HG02642 (cell line): ENCODE data around the gene PROX1.

Source experiments
- ATAC-seq: cut with Tn5 transposase; IDR thresholded peaks from one replicate; pipeline ENCODE4 v1.9.1; 2021; ENCODE audit warnings: mild to moderate bottlenecking; ENCODE audit not compliant: unreplicated experiment, poor library complexity

Gene PROX1

DNA sequence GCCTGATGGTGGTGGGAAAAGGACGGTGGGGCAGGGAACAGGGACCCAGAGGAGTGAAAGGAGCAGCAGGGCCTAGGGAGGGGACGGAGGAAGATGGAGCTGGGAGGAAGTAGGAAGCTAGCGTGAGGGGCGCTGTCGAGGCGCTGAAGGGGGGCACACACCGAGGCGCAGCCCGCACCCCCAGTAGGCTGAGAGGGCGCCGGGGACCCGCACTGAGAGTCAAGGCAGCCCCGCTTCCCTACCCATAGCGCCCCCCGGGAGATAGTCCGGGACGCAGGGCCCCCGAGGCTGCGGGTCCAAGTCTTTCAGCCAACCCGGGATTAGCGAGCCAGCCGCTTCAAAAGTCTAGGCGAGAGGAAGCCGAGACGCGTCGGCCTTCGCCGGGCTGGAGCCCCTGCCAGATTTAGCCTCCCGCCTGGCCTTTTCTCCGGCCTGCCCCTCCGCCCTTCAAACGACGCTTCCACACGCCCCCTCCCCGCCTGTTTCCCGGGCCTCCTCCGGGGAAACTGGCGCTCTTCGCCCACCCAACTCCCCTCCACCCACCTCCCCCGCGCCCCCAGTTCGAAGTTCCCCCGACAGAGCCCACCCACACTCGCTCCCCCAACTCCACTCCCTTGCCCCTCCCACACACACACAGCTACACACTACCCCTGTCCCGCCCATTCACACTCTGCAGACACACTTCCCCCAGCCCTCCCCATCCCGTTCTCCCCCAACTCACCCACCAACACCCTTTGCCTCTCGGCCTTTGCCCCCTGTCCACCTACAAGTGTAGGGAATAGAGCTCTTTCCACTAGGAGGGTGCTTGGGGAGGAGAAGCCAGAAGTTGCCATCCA, 7.8 kb upstream of the PROX1 start:
- no peak for ATAC-seq

DNA sequence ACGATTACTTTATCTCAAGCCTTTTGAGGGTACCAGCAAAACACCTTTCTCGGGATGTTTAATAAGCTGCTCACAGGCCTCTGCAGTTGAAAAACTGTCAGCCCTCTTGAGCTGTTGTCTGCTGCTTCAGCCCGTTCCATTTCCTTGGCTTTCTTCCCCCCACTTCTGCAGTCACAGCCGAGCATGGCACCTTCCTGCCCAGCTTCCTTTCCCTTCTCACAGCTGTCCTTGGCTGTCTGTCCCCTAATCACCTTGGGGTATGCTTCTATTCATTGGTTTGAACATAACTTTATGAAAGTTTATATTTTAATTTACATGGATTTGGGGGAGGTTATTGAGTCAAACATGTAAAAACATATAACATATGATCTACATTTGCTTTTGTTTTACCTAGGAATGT, 6.9 kb upstream of the PROX1 start:
- no peak for ATAC-seq

DNA sequence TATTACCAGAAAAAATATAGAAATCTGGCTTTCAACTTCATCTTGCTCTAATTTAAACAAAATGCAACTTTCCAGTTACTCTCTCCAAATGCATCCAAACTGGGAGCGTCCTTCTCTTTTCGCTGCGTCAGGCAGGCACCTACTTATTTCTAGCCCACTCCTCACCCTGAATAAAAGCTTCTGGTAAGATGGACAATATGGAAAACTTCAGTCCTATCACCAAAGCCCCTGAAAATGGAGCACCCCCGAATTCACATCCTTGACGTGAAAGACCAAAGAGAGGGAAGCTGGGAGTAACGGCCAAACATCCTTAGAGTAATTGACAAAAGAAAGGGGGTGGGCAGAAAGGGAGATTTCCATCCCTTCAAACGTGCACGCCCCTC, 5.5 kb upstream of the PROX1 start:
- ATAC-seq, result no peak

DNA sequence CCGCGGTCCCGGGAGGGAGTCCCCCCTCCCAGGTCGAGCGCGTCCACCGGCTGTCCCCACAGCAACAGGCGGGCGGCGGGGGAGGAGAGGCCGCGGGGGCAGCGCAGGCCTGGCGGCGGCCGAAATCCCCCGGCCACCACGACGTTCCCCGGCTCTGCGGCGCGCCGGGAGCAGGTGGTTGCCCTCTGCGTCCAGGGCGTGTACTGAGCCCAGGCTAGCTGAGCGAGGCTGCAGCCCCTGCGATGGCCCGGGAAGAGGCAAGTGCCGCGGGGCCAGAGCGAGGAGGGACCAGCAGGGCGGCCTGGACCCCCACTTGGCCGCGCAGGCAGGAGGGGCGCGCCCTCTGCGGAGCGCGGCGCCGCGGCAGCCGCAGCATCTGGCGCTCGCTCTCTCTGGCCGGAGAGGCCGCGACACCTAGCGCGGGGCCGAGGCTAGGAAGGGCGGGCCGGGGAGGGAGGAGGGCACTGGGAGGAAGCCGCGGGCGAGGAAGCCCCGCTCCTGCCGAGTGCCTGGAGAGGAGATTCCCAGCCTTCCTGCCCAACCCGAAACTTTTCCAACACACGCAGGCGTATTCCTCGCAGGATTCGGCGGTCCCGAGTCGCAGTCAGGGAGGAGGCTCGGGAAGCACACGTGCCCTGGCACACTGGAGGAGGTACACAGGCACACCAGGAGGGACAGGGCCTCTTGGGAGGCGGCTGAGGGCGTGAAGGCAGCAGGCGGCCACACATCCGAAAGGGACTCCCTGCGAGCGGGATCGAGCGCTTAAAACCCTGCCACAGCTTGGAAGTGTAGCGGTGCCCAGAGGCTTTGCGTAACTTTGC, 4.9 kb upstream of the PROX1 start:
- ATAC-seq, result no peak

DNA sequence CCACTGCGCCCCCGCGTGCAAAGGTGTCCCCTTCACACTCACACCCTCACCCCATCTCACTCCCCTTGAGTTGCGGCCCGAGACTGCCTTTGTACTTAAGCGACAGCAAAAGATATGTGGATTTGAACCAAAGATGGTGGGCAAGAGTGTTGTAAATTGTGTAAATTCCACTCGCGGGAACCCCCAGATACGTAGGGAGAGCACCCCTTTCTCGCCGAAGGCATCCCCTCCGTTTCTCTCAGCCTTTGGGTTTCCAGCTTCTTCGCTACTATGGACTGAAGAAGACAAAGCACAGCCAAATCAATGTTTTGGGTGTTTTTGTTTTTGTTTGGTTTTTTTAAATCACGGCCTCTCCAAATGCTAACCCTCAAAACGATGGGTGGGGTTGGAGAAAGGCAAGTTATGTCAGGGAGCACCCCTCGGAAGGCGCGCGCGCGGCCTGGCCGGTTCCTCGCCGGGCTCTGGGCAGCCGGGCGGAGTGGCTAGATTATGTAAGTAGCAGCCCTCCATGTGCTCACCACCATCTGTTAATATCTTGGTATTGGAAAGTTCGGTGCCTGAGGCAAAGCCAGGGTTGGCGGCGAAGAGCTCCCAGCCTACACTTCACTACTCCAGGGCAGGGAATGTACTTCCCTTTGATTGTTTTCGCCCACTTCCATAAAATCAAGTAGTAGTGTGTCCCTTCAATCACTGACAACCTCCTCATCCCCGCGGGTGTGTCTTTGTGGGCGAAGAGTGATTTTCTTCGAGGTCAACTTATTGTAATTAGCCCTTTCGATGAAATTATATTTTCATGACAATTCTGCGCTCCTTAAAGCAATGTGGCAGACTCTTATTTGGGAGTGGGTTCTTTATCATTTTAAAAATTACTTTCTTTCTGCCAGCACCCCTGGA, 4.0 kb upstream of the PROX1 start:
- no peak for ATAC-seq

DNA sequence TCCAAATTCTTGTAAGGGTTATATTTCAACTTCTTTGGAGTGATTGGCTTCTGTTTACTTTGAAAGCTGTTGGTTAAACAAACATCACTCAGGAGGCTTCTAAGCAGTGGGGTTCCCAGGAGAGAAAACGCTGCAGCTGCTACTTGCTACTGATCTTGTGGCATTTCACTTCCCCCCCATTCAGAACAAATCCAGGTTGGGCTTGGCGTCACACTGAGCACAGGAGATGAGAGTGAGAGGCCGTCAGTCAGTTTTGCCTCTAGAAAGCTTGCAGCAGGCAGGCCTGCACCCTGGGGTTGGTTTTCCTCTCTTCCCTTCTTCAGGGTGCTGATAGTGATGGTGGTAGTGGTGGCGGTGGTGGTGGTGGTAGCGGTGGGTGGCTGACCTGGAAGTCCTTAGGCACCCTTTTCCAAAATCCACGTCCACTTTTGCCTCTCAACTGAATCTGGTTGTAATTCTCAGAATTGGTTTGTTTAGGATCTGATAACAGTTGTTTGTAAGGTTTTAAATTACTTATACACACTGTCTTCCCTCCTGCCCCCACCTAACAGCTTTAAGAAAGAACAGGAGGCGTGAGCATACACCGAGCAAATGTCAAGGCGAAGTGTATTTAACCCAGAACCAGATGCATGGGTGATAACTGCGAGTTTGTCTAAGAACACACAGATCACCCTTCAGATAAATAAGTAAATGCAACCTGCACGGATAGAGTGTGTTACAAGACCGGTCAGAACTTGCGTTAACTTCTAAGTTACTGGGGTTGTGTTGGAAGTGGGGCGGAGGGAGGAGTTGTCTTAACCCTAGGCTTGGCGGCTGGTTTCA, 3.2 kb upstream of the PROX1 start:
- ATAC-seq, result no peak

- ATAC-seq, result no peak
Measured at GRCh38 chr1:213985209-213986019, 2.4 kb upstream of the PROX1 start.

DNA sequence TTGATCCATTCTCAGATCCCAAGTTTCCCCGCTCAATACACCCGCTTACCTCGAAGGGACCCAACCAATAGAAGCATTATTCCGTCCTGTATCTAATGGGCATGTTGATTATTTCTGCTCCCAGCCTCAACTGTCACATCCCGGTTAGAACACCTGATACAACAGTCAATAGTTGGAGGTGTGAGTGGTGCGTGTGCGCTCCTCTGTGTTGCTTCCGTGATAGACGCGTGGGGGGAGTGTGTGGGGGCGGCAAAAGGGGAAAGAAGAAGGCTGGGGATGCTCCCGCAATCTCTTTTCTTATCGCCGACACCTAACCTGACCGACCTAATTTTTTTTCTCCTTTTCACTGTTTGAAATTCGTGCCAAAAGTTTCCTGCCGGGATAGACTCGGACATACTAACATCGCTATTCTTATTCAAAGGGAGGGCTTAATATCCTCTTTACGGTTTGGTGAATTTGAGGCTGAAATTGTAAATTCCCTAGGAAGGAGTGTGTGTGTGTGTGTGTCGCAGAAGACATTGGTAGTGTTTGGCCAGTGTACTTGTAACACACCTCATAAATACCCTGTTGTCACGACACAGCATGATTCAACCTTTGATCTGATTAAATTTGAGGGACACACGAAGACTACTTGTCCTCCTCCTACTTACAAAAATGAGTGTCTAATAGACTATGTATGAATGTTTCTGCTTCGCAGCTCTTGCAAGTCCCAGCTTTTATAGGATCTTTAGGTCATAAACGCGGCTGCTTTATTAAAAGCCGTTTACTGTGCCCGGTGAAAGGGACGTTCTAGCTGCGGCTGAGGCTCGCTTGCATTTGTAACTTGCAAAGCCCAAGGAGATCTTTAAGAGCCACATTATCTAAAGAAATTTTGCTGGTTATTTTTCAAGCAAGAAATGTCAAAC, 1.5 kb upstream of the PROX1 start:
- no peak for ATAC-seq

DNA sequence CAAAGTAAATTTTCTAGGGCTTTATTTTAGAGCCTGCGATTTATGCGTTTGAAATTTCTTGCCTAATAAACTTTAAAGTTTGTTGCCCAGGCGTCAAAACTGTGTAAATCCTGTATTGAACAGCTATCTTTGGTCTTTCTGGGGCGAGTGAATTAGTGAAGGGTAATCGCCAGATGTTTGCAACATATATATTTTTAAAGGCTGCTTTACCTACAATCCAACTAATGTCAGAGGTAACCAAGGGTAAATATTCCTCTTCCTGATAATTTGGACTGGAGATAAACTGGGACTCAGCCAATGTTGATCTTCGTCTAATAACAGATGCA, 885 bp upstream of the PROX1 start:
- ATAC-seq, result no peak

- peak; percentile 79 for ATAC-seq
Measured at GRCh38 chr1:213987422-213987926, 299 bp upstream of the PROX1 start.

GRCh38 chr1:213988507-213989001, 781 bp downstream of the PROX1 start:
- ATAC-seq, result peak; percentile 8

DNA sequence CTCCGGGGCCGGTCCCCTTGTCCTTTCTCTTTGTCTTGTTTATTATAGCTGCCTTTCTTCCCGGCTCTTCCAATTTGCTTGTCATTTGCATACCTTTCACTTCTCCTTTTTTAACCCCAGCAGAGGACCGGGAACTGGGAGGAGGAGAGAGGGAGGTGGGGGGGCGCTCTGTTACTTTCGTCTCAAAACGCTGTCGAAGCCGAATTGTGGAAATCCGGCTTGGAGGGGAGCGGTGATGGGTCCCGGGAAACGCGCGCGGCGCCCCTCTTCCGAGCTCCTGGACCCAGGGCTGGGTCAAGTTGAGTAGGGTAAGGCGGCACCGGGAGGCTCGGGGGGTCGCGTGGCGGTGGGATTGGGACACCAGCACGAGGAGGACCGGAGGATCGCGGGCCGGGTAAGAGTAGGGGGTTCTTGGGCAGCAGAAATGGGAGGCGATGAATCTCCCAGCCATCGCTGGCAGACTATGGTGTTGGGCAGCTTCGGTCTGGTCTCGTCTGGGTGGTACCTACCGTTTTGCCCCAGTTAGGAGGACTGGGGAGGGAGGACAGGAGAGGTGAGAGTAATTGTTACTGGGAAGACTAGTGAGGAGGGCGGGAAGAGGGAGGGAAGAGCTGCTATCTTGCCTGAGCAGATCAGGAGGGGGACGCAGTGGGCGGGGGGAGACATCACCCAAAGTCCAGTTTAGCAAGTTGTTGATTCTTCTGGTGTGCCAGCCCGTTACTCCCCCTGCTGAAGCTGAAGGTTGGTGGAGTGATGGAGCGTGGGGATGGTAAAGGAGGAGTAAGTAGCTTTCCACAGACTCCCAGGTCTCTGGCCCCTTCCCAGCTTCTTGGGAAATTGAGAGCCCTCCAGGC, 1.5 kb downstream of the PROX1 start:
- ATAC-seq, result no peak

GRCh38 chr1:213993929-213994328, 6.2 kb downstream of the PROX1 start:
- no peak for ATAC-seq

DNA sequence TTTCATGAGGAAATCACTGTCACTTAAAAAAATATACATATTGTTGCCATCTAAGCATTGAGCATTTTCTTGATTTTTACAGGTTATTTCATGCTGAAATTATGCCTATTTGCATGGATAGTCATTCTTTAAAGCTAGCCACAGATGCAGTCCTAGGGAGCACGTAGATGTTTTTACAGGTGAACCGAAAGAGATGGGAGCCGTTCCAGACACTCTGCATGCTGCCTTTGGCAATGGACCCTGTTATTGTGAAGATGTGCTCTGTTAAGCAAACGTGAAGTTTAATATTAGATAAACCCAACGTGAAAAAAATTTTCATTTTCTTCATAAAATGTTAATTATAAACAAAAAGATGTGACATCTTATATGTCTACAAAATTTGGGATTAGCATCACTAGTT, 7.1 kb downstream of the PROX1 start:
- ATAC-seq, result no peak

GRCh38 chr1:213995603-213996002, 7.8 kb downstream of the PROX1 start:
- no peak for ATAC-seq

DNA sequence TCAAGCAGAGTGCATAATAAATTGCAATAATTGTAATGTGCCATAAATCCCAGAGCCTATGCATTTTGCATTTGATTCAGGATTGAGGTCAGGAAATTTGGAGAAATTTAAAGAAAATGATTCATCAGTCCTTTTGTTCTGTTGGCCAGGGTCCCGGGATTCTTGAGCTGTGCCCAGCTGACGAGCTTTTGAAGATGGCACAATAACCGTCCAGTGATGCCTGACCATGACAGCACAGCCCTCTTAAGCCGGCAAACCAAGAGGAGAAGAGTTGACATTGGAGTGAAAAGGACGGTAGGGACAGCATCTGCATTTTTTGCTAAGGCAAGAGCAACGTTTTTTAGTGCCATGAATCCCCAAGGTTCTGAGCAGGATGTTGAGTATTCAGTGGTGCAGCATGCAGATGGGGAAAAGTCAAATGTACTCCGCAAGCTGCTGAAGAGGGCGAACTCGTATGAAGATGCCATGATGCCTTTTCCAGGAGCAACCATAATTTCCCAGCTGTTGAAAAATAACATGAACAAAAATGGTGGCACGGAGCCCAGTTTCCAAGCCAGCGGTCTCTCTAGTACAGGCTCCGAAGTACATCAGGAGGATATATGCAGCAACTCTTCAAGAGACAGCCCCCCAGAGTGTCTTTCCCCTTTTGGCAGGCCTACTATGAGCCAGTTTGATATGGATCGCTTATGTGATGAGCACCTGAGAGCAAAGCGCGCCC, 8.7 kb downstream of the PROX1 start:
- ATAC-seq, result no peak
